Mammary epithelial cell (primary cell): ENCODE data around the gene FCHSD2.

Source experiments
- CTCF ChIP-seq, 2 donors: IDR thresholded peaks in 1 of 2; conservative IDR thresholded peaks in 1 of 2; 2 replicates each; pipeline ENCODE4 v1.5.1; 2011 to 2012; ENCODE audit warnings: inconsistent platforms in 2 of 2, low read length in 2 of 2, mild to moderate bottlenecking in 2 of 2, control low read depth in 1 of 2, low read depth in 1 of 2; ENCODE audit not compliant: insufficient read depth in 1 of 2; ENCODE audit errors: extremely low read depth in 1 of 2
- EZH2 ChIP-seq: IDR thresholded peaks from 2 replicates; pipeline ENCODE4 v1.6.1; 2012; ENCODE audit warnings: low read length, inconsistent platforms, borderline replicate concordance

GRCh38 chr11:72860010-72860409, 282.1 kb downstream of the FCHSD2 start:
- TF ChIP-seq CTCF (conservative IDR thresholded peaks at IDR 0.05 in 1 of 2, IDR thresholded peaks at IDR 0.05 in 1 of 2; ENCODE audit: extremely low read depth in 1 of 2, insufficient read depth in 1 of 2, low read depth in 1 of 2, low read length in 2 of 2), result no peak
- TF ChIP-seq EZH2, result no peak
